ENCODE results near the gene ARHGEF4.

ARHGEF4 gene

GRCh38 chr2:130837811-130838565 is 1.3 kb downstream of the ARHGEF4 start:
- DNase-seq, result no peak

GRCh38 chr2:130839011-130839780 is 2.5 kb downstream of the ARHGEF4 start:
- DNase-seq, result no peak

DNA sequence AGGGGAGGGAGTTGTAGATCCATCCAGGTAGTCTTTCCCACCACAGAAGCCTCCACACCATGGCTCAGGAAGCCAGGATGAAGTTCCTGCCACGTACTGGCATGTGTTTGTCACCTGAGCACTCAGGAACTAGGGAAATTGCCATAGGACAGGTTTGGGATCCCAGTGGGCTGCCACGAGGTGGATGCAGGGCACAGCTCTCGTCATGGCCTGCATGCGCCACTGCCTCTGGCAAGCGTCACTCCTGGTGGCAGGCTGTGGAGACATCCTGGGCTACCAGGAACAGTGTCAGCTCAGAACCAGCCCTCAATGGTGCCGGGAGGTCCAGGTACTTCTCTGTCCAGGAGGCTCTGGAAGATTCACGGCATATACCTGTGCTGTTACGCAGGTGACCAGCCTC is 3.8 kb downstream of the ARHGEF4 start:
- DNase-seq, result no peak

DNA sequence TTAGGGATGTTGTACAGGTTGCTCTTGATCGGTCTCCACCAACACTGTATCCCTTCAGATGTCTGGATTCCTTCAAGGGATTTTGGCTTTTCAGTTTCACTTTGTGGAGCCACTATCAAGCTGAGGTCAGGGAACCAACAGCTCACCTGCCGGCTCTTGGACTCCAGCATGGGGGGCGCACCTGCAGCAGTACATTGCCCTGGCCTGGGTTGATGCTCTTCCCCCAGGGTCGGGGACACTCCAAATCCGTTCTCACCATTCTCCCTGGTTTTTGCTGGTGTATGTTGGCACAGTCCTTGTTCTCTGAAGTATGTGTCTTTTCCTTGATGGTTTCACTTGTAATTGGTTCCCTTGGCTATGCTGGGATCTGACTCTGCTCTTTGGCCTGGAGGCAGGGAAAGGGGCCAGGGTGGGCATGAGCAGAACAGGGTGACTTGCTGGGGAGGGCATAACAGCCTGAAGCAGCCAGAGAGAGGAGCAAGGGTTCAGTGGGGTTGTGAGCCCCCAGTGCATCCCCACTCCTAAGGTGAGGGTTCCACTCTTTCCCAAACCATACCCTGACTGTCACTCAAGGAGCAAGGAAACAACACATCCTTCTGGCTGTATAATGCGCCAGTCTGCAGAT is 5.1 kb downstream of the ARHGEF4 start:
- no peak for DNase-seq

DNA sequence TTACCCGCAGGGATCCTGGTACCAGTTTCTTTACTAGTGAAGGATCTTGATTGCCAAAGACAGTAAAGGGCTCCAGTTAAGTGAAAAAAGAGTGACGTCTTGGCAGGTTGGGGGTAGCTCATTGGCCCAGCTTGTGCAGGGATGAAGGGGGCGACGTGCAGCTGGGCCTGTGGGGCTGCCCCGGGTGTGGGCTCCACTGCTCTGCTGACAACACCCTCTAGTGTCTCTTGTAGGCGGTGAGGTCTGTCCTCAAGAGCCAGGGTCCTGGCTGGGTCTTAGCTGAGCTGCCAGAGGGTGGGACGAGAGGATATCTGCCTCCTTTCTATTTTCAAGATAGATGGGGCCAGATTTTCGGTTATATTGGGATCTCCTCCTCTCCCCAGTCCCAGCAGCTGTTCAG is 6.1 kb downstream of the ARHGEF4 start:
- DNase-seq, result no peak

DNA sequence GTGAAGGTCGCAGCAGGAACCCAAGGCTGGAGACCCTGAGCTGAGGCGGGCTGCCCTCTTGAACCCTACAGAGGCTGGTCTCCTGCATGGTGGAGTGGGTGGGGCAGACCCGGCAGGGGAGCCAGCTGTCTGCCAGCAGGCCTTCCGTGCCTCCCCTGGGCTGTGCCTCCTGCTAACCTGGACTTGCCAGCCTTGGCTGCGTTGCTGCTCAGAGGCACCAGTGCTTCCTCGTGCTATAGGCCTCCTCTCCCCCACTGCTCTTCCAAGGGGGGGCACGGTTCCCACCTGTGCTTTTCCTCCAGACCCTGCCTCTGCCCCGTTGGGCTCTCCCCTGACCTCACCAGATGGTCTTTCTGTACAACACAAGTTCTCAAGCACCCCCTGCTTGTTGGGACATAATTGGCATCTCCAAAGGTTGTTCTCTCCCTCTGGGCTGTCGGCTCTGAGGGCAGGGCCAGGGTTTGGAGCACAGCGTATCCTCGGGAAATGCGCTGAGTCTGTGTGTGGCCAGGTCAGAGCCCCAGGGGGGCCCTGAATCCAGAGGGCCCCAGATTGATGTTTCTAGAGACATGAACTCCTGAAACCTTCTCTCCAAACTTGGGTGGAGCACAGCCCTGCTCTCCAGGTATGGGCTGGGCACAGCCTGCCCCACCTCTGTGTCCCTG is 6.7 kb downstream of the ARHGEF4 start:
- DNase-seq, result no peak

DNA sequence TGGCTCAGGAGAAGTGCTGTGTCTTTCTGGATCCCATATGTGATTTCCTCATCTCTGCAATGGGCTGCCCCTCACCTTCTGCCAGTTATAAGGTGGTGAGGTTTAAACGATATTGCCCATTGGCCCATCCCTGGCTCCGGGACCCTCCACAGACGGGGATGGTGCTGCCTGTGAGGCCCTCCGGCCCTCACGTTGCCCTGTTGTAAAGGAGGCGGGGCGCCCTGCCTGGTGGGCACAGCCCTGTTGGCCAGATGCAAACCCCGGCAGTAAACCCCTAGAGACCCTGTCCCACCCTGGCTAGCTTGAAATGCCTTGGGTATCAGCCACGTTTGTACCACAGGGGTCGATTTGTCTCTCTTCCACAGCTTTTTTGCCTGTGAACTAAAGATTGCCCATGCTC is 7.4 kb downstream of the ARHGEF4 start:
- no peak for DNase-seq

GRCh38 chr2:130845505-130846085 is 8.9 kb downstream of the ARHGEF4 start:
- DNase-seq, result no peak

DNA sequence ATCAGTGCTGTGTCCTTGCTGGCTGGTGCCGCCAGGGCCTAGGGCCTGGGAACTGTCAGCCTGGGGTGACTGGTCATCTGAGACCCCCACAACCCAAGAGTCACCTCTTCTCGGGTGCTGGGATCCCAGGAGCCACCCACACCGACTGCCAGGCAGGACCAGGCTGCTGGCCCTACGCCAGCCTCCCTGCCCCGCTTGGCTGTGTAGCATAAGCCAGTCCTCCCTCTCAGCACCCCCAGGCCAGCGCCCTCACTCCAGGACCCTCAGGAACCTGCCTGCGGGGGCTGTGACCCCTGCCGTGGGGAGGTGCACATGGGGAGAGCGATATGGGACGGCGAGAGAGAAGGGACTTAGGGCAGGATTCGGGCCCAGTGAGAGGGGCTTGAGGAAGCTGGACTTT is 9.5 kb downstream of the ARHGEF4 start:
- DNase-seq, result no peak

- DNase-seq, result no peak
Measured at GRCh38 chr2:130846686-130847375, 10.1 kb downstream of the ARHGEF4 start.

GRCh38 chr2:130847776-130848525 is 11.2 kb downstream of the ARHGEF4 start:
- no peak for DNase-seq

- no peak for DNase-seq
Measured at GRCh38 chr2:130848526-130849210, 12.0 kb downstream of the ARHGEF4 start.

DNA sequence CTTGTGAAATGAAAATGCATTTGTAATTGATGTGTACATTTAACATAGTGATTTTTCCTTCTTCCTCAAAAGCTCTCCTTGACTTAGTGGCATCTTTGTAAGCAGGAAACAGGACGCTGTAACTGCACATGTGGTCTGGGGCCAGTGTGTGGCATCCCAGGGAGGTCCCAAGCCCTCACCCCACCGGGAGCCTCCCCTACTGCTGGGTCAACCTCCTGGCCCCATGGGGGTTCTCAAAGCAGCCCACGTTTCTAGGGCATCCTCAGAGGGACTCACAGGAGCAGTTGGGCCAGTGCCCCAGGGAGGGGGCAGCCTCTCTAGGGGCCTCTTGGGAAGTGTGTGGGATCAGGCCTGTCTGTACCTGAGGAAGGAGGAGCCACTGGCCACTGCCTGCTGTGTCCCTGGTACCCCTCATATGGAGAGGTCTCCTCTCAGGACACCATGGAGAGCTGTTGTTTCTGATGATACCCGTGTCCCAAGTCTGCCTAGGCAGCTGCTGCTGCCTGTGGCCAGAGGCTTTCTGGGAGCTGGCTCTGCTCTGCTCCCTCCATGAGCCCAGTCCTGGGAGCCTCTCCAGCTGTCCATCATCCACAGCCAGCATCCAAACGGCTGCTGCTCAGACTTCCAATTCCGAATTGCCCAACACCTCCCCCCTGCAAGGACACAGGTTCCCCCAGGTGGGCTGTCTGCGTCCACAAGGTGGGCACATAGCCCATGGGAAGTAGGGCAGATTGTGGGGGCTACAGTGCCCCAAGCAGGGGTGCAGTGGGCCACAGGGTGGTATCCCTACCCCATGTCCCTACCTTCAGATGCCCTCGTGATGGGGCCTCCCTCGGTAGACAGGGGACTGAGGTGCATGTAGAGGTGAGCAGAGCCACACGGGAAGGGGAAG is 13.4 kb downstream of the ARHGEF4 start:
- DNase-seq, result no peak

GRCh38 chr2:130850788-130851623 is 14.3 kb downstream of the ARHGEF4 start:
- no peak for DNase-seq

DNA sequence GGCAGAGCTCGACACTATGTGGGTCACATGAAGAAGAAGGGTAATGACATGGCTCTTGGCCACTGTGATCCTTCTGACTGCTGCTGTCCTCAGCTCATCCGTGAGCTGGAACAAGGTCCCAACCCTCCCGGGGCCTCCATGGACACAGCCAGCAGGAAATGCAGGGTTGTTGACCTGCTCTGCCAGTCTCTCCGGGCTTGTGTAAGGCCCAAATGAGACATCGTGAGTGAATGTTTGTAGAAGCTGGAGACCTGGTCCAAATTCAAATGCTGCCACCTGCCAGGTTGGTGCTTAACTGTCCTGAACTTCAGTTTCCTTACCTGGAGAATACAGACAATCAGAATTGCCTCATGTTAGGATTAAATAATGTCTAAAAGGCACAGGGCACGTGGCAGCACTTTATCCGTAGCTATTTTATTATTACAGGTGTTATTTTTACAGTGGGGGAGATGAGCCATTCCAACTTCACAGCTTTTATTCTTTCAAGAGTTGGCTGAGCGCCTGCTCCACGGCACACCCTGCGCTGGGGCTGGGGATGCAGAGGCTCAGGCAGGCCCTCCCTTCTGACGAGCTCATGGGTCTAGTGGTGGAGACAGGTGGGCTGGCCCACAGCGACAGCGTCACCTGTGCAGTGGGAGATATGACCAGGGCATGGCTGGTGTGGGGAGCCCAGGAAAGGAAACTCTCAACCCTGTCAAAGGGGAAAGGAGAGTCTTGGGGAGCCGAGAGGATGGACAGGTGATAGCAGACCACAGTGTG is 15.1 kb downstream of the ARHGEF4 start:
- DNase-seq, result no peak

GRCh38 chr2:130852521-130853115 is 15.9 kb downstream of the ARHGEF4 start:
- DNase-seq, result no peak

DNA sequence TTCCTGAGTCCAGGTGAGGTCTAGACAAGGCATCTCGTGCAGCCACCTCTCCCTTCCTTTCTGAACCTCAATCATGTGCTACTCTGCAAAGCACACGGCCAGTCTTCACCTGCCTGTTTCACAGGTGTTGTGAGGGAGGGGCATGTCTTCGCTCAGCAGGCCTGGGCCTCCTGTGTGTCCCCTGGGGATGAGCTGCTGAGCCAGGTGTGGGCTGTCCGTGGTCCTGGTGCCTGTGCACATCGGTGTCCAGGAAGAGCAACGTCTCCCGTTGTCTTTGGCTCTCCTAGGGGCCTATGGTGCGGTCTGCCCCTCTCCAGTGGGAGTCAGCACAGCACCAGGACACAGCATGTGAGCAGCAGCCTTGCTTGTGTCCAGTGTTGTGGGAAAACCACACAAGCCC is 16.7 kb downstream of the ARHGEF4 start:
- no peak for DNase-seq

DNA sequence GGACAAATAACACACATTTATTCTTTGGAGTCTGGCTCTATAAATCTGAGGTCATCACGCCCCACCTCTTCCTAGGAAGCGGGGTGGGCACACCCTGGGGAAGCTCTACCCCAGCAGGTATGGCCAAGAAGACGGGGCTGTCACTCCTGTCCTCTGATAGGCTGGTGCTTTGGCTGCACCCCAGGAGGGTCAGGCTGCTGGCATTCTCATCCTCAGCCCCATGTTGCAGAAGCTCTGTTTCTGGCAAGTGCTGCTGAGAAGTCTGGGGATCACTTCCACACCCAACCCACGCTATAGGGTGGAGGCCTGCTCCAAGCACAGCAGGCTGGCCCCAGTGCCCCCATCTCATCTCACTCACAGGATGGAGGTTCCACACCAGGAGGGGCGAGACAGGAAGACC is 17.6 kb downstream of the ARHGEF4 start:
- no peak for DNase-seq
